ENCODE results near the gene H2BK1.

The H2BK1 gene

DNA sequence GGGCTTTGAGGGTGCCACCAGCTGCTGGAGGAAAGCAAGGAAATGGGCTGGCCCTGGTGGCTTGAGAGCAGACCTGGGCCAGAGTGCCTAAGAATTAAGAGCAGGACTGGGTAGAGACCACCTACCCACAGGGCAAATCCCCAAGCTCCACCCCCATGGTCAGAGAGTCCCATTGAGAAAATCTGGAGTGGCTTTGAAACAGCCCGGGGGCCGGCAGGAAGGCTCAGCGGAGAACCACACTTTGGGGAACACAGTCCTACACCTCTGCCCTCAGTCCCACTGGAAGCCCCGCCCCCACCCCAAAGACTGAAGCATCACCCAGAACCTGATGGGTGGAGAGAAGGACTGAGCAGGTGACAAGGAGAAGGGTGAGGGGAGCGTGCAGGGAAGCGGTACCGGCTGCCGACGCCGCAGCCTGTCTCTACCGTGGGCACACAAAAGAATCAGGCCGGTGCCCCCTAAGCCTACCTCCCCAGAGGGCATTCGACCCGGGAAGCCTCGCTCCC is 34.6 kb upstream of the H2BK1 start:
- DNase-seq: no peak

DNA sequence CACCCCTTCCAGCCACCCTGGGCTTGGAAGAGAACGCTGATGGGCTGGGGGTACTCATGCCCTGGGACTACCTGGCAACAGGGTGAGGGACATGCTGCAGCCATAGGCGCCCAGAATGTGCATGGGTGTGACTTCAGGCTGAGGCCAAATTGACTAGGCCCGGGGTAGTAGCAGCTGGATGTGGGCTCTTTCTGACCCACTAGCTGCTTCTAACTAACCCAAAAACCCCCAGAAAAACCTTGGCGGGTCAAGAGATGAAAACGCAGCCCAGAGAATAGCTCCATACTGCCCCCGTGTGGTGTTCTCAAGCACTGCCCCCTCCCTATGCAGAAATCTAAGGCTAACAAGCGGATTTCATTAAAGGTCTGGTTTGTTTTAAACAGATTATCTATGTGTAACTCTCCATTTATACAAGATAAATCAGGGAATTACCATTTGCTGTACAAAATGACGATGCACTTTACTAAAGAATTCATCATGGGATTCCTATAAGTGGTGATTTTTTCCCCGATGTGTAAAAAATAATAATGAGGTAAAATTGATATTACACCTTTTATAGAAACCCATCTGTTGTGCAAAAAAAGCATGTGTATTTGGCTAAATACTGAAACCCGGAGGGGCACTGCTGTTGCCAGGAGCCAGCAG is 34.0 kb upstream of the H2BK1 start:
- peak; percentile 67 to 77 for DNase-seq

DNA sequence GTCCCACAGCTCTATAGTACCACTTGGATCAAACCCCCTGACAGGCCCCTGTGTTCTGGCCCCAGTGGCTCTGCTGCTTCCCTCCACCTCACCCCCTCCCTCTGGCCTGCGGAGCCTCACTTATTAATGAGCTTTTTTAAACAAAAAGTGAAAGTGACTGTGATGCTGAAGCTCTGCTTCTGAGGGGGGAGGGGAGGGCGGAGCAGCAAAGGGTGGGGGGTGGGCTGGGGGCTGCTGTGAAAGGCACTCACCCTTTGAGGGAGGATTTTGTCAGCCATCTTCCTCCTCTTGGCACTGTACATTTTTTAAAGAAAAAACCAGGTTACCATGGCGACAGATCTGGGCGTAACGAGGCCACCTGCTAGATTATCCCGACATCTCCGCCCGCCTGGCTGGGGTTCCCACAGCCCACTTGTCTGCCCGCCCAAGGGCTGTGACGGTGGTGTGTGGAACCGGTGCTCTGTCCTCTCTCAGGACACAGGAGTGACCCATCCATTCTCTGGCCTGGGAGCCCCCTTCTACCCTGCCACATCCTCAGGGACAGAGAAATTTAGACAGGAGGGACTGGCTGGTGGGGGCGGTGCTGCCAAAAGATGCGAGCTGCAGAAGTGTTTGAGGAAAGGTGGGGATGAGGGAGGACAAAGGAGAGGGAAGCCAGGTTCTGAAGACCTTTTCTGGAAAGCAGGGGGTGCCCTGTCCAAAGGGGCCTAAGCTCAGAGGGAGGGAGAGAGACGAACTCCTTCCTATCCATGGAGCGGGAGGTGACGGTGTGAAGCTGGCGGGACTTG is 33.3 kb upstream of the H2BK1 start:
- peak in 1 of 2 experiments; percentile 37 for DNase-seq

DNA sequence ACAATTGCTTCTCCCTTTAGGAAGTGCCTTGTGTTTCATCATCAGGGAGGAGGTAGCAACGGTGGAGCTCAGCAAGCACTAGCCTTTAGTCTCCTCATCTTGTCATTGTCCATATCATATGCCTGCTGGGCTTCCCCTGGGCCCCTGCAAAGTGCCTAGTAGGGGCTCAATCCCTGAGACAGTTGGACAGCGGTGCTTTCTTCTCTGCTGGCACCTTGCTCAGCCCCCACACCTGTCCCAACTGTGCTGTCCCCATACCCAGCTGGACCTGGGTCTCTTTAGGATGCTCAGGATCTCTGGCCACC is 32.7 kb upstream of the H2BK1 start:
- no peak for DNase-seq

DNA sequence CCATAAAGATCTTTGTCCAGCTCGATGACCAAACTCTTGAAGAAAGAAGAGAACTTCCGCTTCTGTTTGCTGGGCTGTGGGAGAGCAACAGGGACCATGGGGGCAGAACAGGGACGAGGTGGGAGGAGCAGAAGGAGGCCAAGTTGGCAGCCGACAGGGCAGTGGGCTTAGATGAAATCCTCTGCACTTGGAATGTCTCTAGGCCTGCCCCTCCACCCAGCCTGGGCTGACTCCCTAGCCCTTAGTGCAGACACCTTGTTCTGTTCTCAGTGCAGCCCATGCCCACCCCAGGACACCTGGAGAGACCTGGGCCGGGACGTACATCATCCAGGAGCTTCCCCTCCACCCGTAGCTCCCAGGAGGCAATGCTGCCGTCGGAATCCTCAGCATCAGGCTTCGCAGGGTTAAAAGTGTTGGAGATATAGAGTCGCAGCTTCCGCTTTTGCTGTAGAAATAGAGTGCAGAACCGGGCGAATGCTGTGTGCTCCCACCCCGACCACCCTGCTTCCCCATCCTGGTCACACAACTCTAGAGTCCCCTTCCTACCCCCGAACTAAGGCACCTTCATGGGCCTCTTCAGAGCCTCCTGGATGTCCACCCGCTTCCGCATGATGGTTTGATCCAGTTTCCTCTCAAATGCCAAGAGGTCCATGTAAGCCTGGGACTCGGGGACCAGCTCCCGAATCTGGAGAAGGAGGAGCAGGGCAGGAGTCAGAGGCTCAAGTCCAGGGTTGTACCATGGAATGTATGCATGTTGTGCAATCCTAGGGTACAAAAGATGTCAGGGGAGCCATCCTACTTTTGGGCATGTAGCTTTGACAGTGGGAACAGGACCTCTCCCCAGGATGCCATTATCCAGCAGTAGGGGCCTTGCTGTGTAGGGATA is 32.1 kb upstream of the H2BK1 start:
- DNase-seq: no peak

- DNase-seq: no peak
These were observed 31.4 kb upstream of the H2BK1 start for GRCh38 chr7:151241755-151242096.

- DNase-seq: no peak
These were observed 30.9 kb upstream of the H2BK1 start for GRCh38 chr7:151240942-151241754.

GRCh38 chr7:151240536-151240935 is 30.2 kb upstream of the H2BK1 start:
- no peak for DNase-seq

DNA sequence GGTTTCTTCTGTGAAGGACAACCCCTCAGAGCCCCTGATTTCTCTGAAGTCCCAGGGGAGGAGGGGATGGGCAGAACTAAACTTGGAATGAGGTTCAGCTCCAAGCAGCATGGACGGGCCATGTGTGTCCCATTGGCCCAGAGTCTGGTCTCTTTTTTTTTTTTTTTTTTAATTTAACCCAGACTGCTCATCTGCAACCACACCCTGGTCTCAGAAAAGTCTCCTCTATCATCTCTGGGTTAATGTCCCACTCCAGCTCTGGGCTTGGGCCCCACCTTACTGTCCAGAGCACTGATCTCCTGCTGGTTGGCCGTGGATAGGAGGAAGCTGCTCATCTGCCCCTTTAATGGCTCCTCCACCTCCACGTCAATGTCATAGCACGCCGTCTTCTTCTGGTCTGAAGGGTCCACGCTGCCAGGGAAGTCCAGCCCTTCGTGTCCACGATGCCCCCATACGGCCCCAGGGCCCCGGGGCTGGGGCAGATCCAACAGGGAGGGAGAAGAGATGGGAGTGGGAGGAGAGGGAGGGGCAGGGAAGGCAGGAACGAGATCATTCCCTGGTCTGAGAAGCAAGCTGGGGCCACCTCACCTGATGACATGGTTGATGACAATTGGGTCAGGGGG is 29.7 kb upstream of the H2BK1 start:
- no peak for DNase-seq

GRCh38 chr7:151238924-151239836 is 28.9 kb upstream of the H2BK1 start:
- no peak for DNase-seq

DNA sequence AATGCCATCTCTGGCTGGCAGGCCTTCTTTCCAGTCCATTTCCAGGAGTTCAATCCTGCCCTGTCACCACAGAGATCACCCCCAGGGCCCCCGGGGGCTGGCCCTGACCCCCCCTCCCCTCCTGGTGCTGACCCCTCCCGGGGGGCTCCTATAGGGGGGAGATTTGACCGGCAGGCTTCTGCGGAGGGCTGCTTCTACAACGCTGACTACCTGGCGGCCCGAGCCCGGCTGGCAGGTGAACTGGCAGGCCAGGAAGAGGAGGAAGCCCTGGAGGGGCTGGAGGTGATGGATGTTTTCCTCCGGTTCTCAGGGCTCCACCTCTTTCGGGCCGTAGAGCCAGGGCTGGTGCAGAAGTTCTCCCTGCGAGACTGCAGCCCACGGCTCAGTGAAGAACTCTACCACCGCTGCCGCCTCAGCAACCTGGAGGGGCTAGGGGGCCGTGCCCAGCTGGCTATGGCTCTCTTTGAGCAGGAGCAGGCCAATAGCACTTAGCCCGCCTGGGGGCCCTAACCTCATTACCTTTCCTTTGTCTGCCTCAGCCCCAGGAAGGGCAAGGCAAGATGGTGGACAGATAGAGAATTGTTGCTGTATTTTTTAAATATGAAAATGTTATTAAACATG is 28.0 kb upstream of the H2BK1 start:
- DNase-seq: no peak

DNA sequence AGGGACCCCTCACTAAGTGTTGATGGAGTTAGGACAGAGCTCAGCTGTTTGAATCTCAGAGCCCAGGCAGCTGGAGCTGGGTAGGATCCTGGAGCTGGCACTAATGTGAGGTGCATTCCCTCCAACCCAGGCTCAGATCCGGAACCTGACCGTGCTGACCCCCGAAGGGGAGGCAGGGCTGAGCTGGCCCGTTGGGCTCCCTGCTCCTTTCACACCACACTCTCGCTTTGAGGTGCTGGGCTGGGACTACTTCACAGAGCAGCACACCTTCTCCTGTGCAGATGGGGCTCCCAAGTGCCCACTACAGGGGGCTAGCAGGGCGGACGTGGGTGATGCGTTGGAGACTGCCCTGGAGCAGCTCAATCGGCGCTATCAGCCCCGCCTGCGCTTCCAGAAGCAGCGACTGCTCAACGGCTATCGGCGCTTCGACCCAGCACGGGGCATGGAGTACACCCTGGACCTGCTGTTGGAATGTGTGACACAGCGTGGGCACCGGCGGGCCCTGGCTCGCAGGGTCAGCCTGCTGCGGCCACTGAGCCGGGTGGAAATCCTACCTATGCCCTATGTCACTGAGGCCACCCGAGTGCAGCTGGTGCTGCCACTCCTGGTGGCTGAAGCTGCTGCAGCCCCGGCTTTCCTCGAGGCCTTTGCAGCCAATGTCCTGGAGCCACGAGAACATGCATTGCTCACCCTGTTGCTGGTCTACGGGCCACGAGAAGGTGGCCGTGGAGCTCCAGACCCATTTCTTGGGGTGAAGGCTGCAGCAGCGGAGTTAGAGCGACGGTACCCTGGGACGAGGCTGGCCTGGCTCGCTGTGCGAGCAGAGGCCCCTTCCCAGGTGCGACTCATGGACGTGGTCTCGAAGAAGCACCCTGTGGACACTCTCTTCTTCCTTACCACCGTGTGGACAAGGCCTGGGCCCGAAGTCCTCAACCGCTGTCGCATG is 27.2 kb upstream of the H2BK1 start:
- DNase-seq: no peak

DNA sequence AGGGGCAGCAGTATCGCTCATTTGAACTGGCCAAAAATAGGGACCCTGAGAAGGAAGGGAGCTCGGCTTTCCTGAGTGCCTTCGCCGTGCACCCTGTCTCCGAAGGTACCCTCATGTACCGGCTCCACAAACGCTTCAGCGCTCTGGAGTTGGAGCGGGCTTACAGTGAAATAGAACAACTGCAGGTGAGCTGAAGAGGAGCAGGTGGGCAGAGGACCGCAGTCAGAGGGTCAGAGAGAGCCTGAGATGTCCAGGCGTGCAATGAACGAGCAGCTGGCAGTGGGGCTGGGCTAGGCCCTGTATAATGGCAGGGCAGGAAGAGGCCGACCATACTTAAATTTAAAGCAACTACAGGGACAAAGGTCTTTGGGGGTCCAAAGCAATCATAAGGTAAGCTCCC is 26.1 kb upstream of the H2BK1 start:
- DNase-seq: no peak

GRCh38 chr7:151235091-151235787 is 25.0 kb upstream of the H2BK1 start:
- no peak for DNase-seq

DNA sequence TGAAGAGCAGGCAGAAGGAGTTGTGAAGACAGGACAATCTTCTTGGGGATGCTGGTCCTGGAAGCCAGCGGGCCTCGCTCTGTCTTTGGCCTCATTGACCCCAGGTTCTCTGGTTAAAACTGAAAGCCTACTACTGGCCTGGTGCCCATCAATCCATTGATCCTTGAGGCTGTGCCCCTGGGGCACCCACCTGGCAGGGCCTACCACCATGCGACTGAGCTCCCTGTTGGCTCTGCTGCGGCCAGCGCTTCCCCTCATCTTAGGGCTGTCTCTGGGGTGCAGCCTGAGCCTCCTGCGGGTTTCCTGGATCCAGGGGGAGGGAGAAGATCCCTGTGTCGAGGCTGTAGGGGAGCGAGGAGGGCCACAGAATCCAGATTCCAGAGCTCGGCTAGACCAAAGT is 23.5 kb upstream of the H2BK1 start:
- no peak for DNase-seq

DNA sequence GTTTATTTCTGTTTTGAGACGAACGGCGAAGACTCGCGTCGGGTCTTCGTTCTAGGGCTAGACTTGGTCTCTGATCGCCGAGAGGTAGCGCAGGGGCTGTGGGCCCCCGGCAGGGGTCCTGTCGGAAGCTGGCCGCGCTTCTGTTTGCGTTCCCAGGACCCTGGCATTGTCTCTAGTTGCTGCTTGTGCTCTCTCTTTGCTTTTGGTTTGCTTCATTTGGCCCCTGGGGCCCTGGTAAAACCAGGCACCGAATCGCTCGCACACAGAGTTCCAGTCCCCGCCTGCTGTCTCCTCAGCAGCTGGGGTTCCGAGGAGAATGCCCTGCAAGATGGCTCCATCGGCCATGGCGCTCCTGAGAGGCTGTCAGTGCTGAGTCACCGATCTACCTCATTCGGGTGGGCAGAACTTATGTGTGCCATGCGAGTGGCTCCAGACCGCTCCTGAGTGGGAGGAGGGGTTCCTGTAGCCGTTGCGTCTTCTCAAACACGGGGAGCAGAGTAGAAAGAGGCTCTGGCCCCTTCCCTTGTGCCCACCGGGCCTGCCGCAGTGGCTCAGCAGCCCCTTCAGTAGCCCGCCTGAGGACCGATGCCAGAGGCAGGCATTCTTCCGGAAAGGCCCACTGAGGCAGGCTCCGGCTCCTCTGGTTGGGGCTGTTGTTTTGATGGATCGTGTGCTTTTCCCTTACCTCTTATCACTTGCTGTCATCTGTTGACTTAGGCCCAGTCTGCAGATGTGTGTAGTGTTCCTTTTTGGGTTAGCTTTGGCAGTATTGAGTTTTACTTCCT is 22.8 kb upstream of the H2BK1 start:
- DNase-seq: peak; percentile 74 to 82

- peak; percentile 91 to 94 for DNase-seq
These were observed 22.0 kb upstream of the H2BK1 start, which contains the start of gene CHPF2 for GRCh38 chr7:151232091-151232916. Gene CHPF2 (plus strand): TSS chr7:151232483. CDS start chr7:151234012, 1,529 bp downstream.
